ENCODE results near the gene PAQR7.

The PAQR7 gene

DNA sequence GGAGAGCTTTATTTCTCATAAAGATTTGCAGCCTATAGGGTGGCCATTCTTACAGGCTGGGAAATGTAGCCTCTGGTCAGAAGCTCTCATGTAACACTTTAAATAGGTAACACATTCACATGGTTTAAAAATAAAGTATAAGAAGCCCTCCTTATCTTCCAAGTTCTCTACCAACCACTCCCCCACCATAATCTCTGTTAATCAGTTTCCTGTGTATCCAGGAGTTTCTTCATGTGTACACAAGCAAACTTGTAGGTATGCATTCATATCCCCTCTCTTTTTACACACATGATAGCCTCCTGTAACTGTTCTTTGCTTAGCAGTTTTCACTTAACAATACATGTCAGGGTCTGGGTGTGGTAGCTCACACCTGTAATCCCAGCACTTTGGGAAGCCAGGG, 35.7 kb upstream of the PAQR7 start:
- TF ChIP-seq, protein P1, sequence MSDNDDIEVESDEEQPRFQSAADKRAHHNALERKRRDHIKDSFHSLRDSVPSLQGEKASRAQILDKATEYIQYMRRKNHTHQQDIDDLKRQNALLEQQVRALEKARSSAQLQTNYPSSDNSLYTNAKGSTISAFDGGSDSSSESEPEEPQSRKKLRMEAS (IDR thresholded peaks at IDR 0.05) = no peak

DNA sequence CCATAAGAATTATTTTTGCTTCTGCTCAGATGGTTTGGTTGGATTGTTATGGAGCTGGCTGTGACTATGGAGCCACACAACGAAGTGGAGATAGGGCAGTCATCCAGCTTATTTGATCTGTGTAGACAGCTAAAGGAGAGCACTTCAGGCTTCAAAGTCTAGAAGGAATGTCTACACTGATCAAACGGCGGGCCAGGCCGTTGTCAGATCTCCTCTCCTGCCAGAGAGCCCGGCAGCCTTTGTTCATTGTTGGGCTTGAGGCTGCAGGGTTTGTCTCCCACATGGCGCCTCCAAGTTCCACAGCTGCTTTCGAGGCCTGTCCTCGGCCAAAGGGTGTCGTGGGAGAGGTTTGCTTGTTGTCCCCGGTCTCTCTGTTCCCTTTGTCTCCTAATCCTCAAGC, 33.5 kb upstream of the PAQR7 start:
- TF ChIP-seq ZBTB7A (IDR thresholded peaks at IDR 0.05; ENCODE audit: low read depth) (no peak), TCF12 (IDR thresholded peaks at IDR 0.05; ENCODE audit: low read depth) (no peak)

DNA sequence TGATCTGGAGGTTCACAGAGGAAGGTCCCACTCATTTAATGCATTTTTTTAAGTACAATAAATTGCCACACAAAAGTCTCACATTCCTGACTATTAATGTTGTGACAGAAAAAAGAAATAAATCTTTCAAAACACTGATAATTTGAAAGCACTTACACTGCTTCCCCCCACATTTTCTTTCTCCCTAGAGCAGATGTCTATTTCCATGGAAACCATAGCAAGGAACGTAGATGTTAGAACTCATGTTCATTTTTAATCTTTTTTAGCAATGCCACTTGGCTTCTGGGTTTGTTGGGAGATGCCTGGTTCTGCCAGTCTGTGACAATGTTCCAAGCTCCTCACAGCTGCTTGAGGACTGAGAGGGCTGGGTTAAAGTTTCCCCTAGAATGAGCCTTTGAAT, 32.7 kb upstream of the PAQR7 start:
- TF ChIP-seq FOXM1 (IDR thresholded peaks at IDR 0.05; ENCODE audit: borderline replicate concordance, low read depth) (no peak), EP300 (IDR thresholded peaks at IDR 0.05; ENCODE audit: borderline replicate concordance) (no peak), TAF1 (IDR thresholded peaks at IDR 0.05; ENCODE audit: low read depth) (no peak), TEAD4 (IDR thresholded peaks at IDR 0.05) (no peak), CREB1 (IDR thresholded peaks at IDR 0.05; ENCODE audit: low read depth) (no peak), EGR1 (IDR thresholded peaks at IDR 0.05) (no peak), CEBPB (IDR thresholded peaks at IDR 0.05) (no peak), RAD21 (IDR thresholded peaks at IDR 0.05; ENCODE audit: low read depth) (no peak), NFIC (IDR thresholded peaks at IDR 0.05) (no peak)

DNA sequence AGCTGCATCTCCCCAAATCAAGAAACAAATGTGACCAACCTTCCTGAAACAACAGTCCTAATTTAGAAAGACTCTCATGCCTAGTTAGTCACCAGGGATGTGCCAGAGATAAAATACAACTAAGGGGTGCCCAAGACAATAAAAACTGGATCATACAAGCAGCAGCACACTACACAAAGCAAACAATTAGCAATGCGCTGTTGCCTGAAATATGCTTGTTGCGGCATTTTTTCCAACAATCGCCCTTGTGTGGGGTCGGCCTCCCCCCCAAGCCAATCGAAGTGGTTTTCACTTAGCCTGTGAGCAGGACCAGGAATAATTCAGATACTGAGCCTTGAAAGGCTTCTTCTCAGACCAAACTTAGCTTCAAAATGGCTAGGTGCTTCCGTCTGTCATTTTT, 32.1 kb upstream of the PAQR7 start:
- TF ChIP-seq YY1 (IDR thresholded peaks at IDR 0.05; ENCODE audit: low read depth) (no peak), RAD21 (IDR thresholded peaks at IDR 0.05; ENCODE audit: low read depth) (no peak), CEBPB (IDR thresholded peaks at IDR 0.05) (no peak), TEAD4 (IDR thresholded peaks at IDR 0.05) (no peak), EGR1 (IDR thresholded peaks at IDR 0.05) (no peak), EP300 (IDR thresholded peaks at IDR 0.05; ENCODE audit: borderline replicate concordance) (no peak), TCF12 (IDR thresholded peaks at IDR 0.05; ENCODE audit: low read depth) (no peak), NFIC (IDR thresholded peaks at IDR 0.05) (no peak), ZBTB7A (IDR thresholded peaks at IDR 0.05; ENCODE audit: low read depth) (no peak)
- TF ChIP-seq, protein P1 (IDR thresholded peaks at IDR 0.05) = no peak
- TF ChIP-seq, protein P2, sequence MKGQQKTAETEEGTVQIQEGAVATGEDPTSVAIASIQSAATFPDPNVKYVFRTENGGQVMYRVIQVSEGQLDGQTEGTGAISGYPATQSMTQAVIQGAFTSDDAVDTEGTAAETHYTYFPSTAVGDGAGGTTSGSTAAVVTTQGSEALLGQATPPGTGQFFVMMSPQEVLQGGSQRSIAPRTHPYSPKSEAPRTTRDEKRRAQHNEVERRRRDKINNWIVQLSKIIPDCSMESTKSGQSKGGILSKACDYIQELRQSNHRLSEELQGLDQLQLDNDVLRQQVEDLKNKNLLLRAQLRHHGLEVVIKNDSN (IDR thresholded peaks at IDR 0.05) = no peak

DNA sequence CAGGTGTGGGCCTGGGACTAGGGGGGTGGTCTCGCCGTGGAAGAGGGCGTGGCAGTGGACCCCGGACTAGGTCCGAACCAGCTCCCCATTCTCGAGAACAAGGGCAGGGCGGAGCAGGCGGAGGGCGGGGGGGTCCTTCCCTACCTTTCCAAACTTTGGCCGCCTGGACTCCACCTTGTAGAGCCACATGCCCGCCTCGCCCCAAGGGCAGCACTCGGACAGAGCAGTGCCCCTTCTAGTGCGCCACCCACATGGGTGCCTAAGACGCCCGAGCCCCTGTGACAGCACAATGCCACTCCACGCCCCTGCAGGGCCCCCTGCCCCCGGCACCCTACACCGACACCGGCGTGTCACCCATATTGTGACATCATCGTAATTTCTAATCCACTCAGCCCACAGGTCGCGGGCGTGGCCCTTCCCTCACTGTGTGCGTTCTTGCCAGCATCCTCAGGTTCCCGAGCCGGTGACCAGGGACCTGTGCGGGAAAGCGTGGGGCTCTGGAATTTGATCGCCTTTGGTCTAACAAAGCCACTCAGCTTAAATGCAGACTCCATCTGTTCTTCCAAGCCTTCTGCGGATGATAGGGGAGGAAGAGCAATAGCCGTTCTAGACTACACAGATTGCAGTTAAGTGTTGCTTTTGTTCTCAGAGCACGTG, 31.3 kb upstream of the PAQR7 start:
- TF ChIP-seq TCF12 (IDR thresholded peaks at IDR 0.05; ENCODE audit: low read depth) = peak; percentile 9; the same call in 1 of the 2 replicates
- no peak for TF ChIP-seq EP300 (IDR thresholded peaks at IDR 0.05; ENCODE audit: borderline replicate concordance)
- 0 out of 2 replicates have a peak, but pooled peaks have one; percentile 7 for TF ChIP-seq ZBTB7A (IDR thresholded peaks at IDR 0.05; ENCODE audit: low read depth)

DNA sequence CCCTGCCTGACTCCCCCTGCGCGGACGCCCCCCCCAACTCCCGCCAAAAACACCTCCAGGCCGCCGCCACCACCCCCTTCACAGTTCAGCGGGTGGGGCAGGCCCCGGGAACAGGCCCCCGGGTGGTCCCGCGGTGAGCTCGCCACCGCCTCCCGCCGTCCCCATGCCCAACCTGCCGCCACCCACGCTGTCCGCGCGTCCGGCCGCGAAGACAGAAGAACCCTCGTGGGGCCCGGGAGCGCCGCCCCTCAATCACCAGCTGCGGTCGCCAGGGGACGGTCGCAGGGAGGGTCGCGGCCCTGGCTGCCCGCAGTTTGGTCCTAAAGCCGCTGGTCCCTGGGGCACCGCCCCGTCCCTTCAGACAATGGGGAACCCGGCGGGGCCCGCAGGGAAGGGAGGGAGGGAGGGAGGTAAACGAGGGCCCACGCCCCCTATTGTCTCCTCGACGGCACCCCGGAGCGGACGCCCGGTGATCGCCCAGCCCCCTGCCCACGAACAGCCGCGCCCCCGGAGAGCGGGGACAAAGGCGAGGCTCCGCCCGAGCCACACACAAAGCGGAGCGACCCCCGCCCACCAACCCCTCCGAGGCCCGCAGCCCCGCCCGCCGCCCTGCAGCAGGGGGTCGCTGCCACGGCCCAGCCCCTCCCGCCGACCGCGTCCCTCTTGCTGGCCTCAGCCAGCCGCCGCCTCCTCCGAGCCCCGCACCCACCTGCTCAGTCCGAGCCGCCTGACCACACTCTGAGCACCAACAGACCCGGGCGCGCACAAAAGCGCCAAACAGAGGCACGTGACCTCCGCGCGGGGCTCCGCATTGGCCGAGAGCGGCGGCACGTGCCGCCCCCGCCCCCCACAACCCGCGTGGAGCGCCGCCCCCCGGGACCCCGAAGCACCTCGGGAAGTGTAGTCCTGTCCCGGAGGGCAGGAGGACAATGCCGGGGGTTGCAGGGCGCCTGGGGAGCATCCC, 30.5 kb upstream of the PAQR7 start, which contains the start of gene STMN1:
STMN1 (minus strand) TSS at position 740 of the 964 bp plus-strand sequence. CDS start 1,743 bp downstream, outside the sequence.
- TF ChIP-seq ZBTB7A (IDR thresholded peaks at IDR 0.05; ENCODE audit: low read depth) = peak; percentile 82; the same call in 1 of the 2 replicates
- TF ChIP-seq YY1 (IDR thresholded peaks at IDR 0.05; ENCODE audit: low read depth) = no peak
- TF ChIP-seq NFIC (IDR thresholded peaks at IDR 0.05) = no peak
- TF ChIP-seq CREB1 (IDR thresholded peaks at IDR 0.05; ENCODE audit: low read depth) = no peak
- peak; percentile 48; the same call in 1 of the 2 replicates for TF ChIP-seq TAF1 (IDR thresholded peaks at IDR 0.05; ENCODE audit: low read depth)
- TF ChIP-seq EGR1 (IDR thresholded peaks at IDR 0.05) = peak; percentile 46
- peak; percentile 23 for TF ChIP-seq TEAD4 (IDR thresholded peaks at IDR 0.05)
- TF ChIP-seq, protein P3, sequence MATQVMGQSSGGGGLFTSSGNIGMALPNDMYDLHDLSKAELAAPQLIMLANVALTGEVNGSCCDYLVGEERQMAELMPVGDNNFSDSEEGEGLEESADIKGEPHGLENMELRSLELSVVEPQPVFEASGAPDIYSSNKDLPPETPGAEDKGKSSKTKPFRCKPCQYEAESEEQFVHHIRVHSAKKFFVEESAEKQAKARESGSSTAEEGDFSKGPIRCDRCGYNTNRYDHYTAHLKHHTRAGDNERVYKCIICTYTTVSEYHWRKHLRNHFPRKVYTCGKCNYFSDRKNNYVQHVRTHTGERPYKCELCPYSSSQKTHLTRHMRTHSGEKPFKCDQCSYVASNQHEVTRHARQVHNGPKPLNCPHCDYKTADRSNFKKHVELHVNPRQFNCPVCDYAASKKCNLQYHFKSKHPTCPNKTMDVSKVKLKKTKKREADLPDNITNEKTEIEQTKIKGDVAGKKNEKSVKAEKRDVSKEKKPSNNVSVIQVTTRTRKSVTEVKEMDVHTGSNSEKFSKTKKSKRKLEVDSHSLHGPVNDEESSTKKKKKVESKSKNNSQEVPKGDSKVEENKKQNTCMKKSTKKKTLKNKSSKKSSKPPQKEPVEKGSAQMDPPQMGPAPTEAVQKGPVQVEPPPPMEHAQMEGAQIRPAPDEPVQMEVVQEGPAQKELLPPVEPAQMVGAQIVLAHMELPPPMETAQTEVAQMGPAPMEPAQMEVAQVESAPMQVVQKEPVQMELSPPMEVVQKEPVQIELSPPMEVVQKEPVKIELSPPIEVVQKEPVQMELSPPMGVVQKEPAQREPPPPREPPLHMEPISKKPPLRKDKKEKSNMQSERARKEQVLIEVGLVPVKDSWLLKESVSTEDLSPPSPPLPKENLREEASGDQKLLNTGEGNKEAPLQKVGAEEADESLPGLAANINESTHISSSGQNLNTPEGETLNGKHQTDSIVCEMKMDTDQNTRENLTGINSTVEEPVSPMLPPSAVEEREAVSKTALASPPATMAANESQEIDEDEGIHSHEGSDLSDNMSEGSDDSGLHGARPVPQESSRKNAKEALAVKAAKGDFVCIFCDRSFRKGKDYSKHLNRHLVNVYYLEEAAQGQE (IDR thresholded peaks at IDR 0.05; ENCODE audit: low read depth) = no peak
- no peak for TF ChIP-seq CEBPB (IDR thresholded peaks at IDR 0.05)
- no peak for TF ChIP-seq RAD21 (IDR thresholded peaks at IDR 0.05; ENCODE audit: low read depth)
- TF ChIP-seq EP300 (IDR thresholded peaks at IDR 0.05; ENCODE audit: borderline replicate concordance) = peak; percentile 48
- peak; percentile 45 for TF ChIP-seq TCF12 (IDR thresholded peaks at IDR 0.05; ENCODE audit: low read depth)
- TF ChIP-seq, protein P1 (IDR thresholded peaks at IDR 0.05) = peak; percentile 79
- TF ChIP-seq, protein P2 (IDR thresholded peaks at IDR 0.05) = peak; percentile 99
- TF ChIP-seq FOXM1 (IDR thresholded peaks at IDR 0.05; ENCODE audit: borderline replicate concordance, low read depth) = 0 out of 2 replicates have a peak, but pooled peaks have one; percentile 27
